ENCODE data around the gene PRRX2.
"Not testable (repeated sequence)": the region's sequence is repeated elsewhere in the genome, so short reads cannot be mapped to it uniquely, and the experiment has no call there.

Gene PRRX2

GRCh38 chr9:129750013-129750638 is 84.7 kb downstream of the PRRX2 start:
- H3K9ac ChIP-seq (ENCODE audit: low read depth, low read length): no peak overlapping the region
- no peak overlapping the region for H3K4me3 ChIP-seq (ENCODE audit: low read depth, low read length)
- H3K27me3 ChIP-seq (ENCODE audit: control insufficient read depth, insufficient read depth, low read length): no peaks in the 10 kb centered on the region

GRCh38 chr9:129751841-129752801 is 86.7 kb downstream of the PRRX2 start:
- no peaks in the 10 kb centered on the region for H3K9me3 ChIP-seq (ENCODE audit: control insufficient read depth, insufficient read depth, low read length)
- H3K4me3 ChIP-seq (ENCODE audit: low read depth, low read length): peak overlapping the region; percentile 22
- peaks cover 4% of the 10 kb centered on the region for H3K4me1 ChIP-seq (ENCODE audit: control insufficient read depth, insufficient read depth, low read length)
- no peak overlapping the region for H3K9ac ChIP-seq (ENCODE audit: low read depth, low read length)
- H3K36me3 ChIP-seq (ENCODE audit: control insufficient read depth, insufficient read depth, low read length): no peaks in the 10 kb centered on the region
- no peaks in the 10 kb centered on the region for H3K27me3 ChIP-seq (ENCODE audit: control insufficient read depth, insufficient read depth, low read length)

More at GRCh38 chr9:129750013-129750638, 84.7 kb downstream of the PRRX2 start:
- H3K9me3 ChIP-seq (ENCODE audit: control insufficient read depth, insufficient read depth, low read length): no peaks in the 10 kb centered on the region
- H3K36me3 ChIP-seq (ENCODE audit: control insufficient read depth, insufficient read depth, low read length): no peaks in the 10 kb centered on the region
- peaks cover 4% of the 10 kb centered on the region for H3K4me1 ChIP-seq (ENCODE audit: control insufficient read depth, insufficient read depth, low read length)

- H3K9me3 ChIP-seq (ENCODE audit: control insufficient read depth, insufficient read depth, low read length): no peaks in the 10 kb centered on the region
- no peak within 1 kb of the TSS for H3K9ac ChIP-seq (ENCODE audit: low read depth, low read length)
- H3K27me3 ChIP-seq (ENCODE audit: control insufficient read depth, insufficient read depth, low read length): no peaks in the 10 kb centered on the region
- peak within 1 kb of the TSS; percentile 22 for H3K4me3 ChIP-seq (ENCODE audit: low read depth, low read length)
- H3K4me1 ChIP-seq (ENCODE audit: control insufficient read depth, insufficient read depth, low read length): peaks cover 4% of the 10 kb centered on the region
- no peaks in the 10 kb centered on the region for H3K36me3 ChIP-seq (ENCODE audit: control insufficient read depth, insufficient read depth, low read length)
These were observed 87.7 kb downstream of the PRRX2 start, which contains the start of gene PTGES for GRCh38 chr9:129752900-129753729. PTGES (minus strand) TSS chr9:129753042; CDS start chr9:129753012, 30 bp downstream.

GRCh38 chr9:129755151-129755550 is 89.7 kb downstream of the PRRX2 start:
- no peaks in the 10 kb centered on the region for H3K9me3 ChIP-seq (ENCODE audit: control insufficient read depth, insufficient read depth, low read length)
- H3K9ac ChIP-seq (ENCODE audit: low read depth, low read length): no peak overlapping the region
- no peak overlapping the region for H3K4me3 ChIP-seq (ENCODE audit: low read depth, low read length)
- H3K4me1 ChIP-seq (ENCODE audit: control insufficient read depth, insufficient read depth, low read length): peaks cover 4% of the 10 kb centered on the region
- no peaks in the 10 kb centered on the region for H3K36me3 ChIP-seq (ENCODE audit: control insufficient read depth, insufficient read depth, low read length)
- no peaks in the 10 kb centered on the region for H3K27me3 ChIP-seq (ENCODE audit: control insufficient read depth, insufficient read depth, low read length)

- Histone ChIP-seq H3K27me3 (ENCODE audit: control insufficient read depth, insufficient read depth, low read length) (no peaks in the 10 kb centered on the region), H3K4me3 (ENCODE audit: low read depth, low read length) (no peak overlapping the region), H3K9me3 (ENCODE audit: control insufficient read depth, insufficient read depth, low read length) (no peaks in the 10 kb centered on the region), H3K36me3 (ENCODE audit: control insufficient read depth, insufficient read depth, low read length) (no peaks in the 10 kb centered on the region), H3K9ac (ENCODE audit: low read depth, low read length) (no peak overlapping the region), H3K4me1 (ENCODE audit: control insufficient read depth, insufficient read depth, low read length) (peaks cover 4% of the 10 kb centered on the region)
These were observed 90.7 kb downstream of the PRRX2 start for GRCh38 chr9:129756191-129756590.

- no peaks in the 10 kb centered on the region for H3K27me3 ChIP-seq (ENCODE audit: control insufficient read depth, insufficient read depth, low read length)
- H3K9me3 ChIP-seq (ENCODE audit: control insufficient read depth, insufficient read depth, low read length): no peaks in the 10 kb centered on the region
- no peaks in the 10 kb centered on the region for H3K36me3 ChIP-seq (ENCODE audit: control insufficient read depth, insufficient read depth, low read length)
- H3K4me3 ChIP-seq (ENCODE audit: low read depth, low read length): no peak overlapping the region
- no peak overlapping the region for H3K9ac ChIP-seq (ENCODE audit: low read depth, low read length)
- peaks cover 4% of the 10 kb centered on the region for H3K4me1 ChIP-seq (ENCODE audit: control insufficient read depth, insufficient read depth, low read length)
These were observed 91.6 kb downstream of the PRRX2 start for GRCh38 chr9:129757045-129757444.

GRCh38 chr9:129759319-129759718 is 93.9 kb downstream of the PRRX2 start:
- Histone ChIP-seq H3K4me3 (ENCODE audit: low read depth, low read length) (no peak overlapping the region), H3K9me3 (ENCODE audit: control insufficient read depth, insufficient read depth, low read length) (no peaks in the 10 kb centered on the region), H3K27me3 (ENCODE audit: control insufficient read depth, insufficient read depth, low read length) (no peaks in the 10 kb centered on the region), H3K9ac (ENCODE audit: low read depth, low read length) (no peak overlapping the region), H3K4me1 (ENCODE audit: control insufficient read depth, insufficient read depth, low read length) (no peaks in the 10 kb centered on the region), H3K36me3 (ENCODE audit: control insufficient read depth, insufficient read depth, low read length) (no peaks in the 10 kb centered on the region)

GRCh38 chr9:129759804-129760502 is 94.5 kb downstream of the PRRX2 start:
- Histone ChIP-seq H3K4me1 (ENCODE audit: control insufficient read depth, insufficient read depth, low read length) (no peaks in the 10 kb centered on the region), H3K9ac (ENCODE audit: low read depth, low read length) (no peak overlapping the region), H3K27me3 (ENCODE audit: control insufficient read depth, insufficient read depth, low read length) (no peaks in the 10 kb centered on the region), H3K9me3 (ENCODE audit: control insufficient read depth, insufficient read depth, low read length) (no peaks in the 10 kb centered on the region), H3K4me3 (ENCODE audit: low read depth, low read length) (no peak overlapping the region), H3K36me3 (ENCODE audit: control insufficient read depth, insufficient read depth, low read length) (no peaks in the 10 kb centered on the region)

GRCh38 chr9:129760784-129761183 is 95.3 kb downstream of the PRRX2 start:
- H3K4me1 ChIP-seq (ENCODE audit: control insufficient read depth, insufficient read depth, low read length); H3K9ac ChIP-seq (ENCODE audit: low read depth, low read length); H3K36me3 ChIP-seq (ENCODE audit: control insufficient read depth, insufficient read depth, low read length); H3K9me3 ChIP-seq (ENCODE audit: control insufficient read depth, insufficient read depth, low read length); H3K27me3 ChIP-seq (ENCODE audit: control insufficient read depth, insufficient read depth, low read length); H3K4me3 ChIP-seq (ENCODE audit: low read depth, low read length): not testable (repeated sequence)

- H3K36me3 ChIP-seq (ENCODE audit: control insufficient read depth, insufficient read depth, low read length): no peaks in the 10 kb centered on the region
These were observed 96.0 kb downstream of the PRRX2 start for GRCh38 chr9:129761293-129761900.

More at GRCh38 chr9:129761293-129761900, 96.0 kb downstream of the PRRX2 start:
- Histone ChIP-seq H3K4me3 (ENCODE audit: low read depth, low read length) (no peak overlapping the region), H3K9me3 (ENCODE audit: control insufficient read depth, insufficient read depth, low read length) (no peaks in the 10 kb centered on the region), H3K27me3 (ENCODE audit: control insufficient read depth, insufficient read depth, low read length) (no peaks in the 10 kb centered on the region), H3K9ac (ENCODE audit: low read depth, low read length) (no peak overlapping the region), H3K4me1 (ENCODE audit: control insufficient read depth, insufficient read depth, low read length) (no peaks in the 10 kb centered on the region)

All from iPS-15b (cell line).